NCI-H128 (cell line): ENCODE results near the gene GDPD2.

Experiments
- DNase-seq: peaks from one replicate; lab custom pipeline; 2025; ENCODE audit not compliant: unreplicated experiment; lab: John Stamatoyannopoulos, UW

Gene GDPD2

DNA sequence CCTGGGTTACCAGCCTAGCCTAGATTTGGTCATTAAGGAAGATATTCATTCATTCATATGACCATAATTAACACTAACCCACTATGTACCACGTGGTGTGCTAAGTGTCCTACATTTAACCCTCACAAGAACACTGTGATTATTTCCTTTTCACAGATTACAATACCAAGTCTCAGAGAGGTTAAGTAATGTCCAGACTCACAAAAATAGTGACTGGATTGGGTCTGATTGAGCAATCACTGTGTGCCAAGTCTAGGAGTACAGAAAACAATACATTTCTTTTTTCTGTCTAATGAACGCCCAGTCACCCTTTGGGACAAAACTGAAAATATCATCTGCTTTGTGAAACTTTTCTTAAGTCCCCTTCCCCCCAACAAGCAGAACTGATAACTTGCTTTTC lies 13.9 kb downstream of the GDPD2 start:
- no peak for DNase-seq

GRCh38 chrX:70437921-70438665 lies 15.0 kb downstream of the GDPD2 start:
- DNase-seq, result no peak

GRCh38 chrX:70439016-70439415 lies 15.9 kb downstream of the GDPD2 start:
- no peak for DNase-seq

GRCh38 chrX:70442224-70442623 lies 19.1 kb downstream of the GDPD2 start:
- no peak for DNase-seq

DNA sequence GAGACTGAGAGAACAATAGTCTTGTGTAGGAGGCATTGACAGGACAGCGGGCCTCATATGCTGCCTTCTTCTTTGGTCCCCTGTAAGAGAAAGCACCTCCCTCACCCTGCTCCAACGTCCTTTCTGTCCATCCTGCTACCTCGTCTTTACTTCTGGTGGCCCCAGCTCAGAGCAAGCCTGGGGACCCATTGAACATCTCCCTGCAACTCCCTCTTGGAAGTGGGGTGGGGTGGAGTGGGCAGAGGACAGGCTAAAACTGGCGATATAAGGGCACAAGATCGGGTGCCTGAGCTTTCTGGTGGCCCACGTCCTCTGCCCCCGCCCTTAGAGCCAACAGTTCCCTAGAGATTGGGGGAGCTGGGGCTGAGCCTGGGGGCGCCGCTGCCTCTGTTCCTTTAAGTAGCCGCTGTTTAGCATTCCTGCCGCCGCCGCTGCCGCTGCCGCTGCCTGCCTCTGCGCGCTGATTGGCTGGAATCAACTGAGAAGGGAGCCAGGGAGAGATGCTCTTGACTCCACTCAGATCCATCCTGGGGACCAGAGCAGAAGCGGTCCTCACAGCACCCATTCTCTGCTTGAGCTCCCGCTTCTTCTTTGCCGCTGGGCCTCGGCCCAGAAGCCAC lies 21.3 kb downstream of the GDPD2 start, which contains the start of gene DLG3:
DLG3 (plus strand) TSS at position 510 of the 620 bp plus-strand sequence. CDS start 367 bp downstream, outside the sequence.
- peak; percentile 39 for DNase-seq

DNA sequence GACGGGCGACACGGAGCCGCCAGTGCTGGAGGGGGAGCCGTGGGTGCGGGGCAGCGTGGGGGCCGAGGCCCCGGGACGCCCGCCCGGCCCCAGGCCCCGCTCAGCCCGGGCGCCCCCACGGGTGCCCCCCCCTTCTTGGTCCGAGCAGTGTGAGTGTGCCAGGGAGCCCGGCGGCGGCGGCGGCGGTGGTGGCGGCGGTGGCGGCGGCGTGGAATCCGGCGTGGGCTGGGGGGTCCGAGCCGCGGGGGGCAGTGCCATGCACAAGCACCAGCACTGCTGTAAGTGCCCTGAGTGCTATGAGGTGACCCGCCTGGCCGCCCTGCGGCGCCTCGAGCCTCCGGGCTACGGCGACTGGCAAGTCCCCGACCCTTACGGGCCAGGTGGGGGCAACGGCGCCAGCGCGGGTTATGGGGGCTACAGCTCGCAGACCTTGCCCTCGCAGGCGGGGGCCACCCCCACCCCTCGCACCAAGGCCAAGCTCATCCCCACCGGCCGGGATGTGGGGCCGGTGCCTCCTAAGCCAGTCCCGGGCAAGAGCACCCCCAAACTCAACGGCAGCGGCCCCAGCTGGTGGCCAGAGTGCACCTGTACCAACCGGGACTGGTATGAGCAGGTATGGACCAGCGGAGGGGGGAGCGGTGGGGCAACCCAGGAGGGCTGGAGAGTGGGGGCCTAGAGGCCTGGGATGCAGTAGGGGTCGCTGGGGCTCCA lies 22.0 kb downstream of the GDPD2 start:
- no peak for DNase-seq

DNA sequence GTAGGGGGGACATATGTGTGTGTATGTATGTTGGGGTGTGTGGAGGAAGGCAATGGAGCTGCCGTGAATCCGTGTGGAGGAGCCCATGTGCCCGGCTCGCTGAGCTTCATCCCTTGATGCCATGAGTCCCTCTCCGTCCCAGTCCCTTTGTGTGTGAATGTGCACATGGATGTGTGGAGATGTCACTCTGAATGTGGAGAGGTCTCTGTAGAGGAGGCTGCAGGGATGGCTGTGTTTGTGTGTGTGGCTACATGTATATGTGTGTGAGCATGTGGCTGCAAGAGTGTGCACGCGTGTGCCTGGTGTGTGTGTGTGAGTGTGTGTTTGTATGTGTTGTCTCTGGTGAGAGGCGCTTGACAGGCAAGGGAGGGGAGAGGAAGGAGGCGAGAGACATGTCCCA lies 22.8 kb downstream of the GDPD2 start:
- DNase-seq, result no peak

DNA sequence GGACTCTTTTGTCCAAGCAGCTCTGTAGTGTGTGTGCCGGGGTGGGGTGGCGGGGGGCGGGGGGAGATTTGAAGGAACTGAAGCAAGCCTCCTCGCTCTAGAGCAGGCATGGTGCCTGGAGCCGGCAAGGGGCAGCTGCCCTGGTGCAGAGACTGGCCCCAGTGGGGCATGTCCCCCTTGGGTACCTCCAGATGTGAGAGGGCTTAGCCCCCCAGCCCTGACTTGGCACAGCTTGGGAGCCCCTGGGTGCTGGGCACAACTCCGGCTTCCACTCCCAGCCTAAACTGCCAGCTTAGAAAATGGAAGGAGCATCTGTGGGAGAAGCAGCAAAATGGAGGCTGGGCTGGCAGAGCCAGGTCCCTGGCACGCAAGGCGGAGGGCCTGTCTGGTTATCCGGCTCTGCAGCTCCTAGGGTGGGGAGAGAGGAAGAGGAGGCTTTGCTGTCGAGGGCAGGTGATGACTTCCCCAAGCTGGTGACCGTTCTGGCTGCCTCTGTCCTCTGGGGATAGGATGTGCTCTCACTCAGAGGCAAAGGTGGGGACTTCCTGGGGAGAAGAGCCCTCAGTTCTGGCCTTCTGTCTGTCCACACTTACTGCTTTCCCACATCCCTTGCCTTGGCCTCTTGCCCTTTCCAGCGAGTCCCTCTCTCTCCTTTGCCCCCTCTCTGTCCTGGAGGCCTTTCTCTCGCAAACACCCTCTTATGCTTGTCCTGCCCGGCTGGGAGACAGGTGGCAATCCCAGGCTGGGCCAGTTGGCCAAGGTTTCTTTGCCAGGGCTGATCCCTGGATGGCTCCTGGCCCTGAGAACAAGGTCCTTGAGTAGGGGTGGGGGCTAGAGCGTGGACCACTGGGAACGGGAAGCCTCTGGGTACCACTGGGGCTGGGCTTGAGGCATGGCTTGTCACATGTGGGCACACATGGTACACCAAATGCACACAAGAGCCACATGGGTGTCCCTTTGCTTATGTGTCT lies 23.6 kb downstream of the GDPD2 start:
- DNase-seq, result no peak

DNA sequence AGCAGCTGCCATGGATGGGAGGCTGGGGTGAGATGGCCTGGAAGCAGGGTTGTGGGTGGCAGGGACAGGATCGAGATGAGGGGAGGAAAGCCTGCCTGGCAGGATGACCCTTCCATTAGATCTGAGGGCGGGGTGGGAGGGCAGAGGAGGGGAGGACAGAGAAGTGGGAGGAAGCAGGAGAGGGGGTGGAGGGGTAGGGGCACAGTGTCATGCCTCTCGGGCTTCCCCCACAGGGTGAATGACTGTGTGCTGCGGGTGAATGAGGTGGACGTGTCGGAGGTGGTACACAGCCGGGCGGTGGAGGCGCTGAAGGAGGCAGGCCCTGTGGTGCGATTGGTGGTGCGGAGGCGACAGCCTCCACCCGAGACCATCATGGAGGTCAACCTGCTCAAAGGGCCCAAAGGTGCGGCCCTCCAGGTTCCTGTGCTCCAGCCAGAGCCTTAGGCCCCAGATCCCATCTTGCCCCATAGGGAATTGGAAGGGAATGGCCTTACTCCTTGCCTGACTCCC lies 26.4 kb downstream of the GDPD2 start:
- DNase-seq, result no peak

DNA sequence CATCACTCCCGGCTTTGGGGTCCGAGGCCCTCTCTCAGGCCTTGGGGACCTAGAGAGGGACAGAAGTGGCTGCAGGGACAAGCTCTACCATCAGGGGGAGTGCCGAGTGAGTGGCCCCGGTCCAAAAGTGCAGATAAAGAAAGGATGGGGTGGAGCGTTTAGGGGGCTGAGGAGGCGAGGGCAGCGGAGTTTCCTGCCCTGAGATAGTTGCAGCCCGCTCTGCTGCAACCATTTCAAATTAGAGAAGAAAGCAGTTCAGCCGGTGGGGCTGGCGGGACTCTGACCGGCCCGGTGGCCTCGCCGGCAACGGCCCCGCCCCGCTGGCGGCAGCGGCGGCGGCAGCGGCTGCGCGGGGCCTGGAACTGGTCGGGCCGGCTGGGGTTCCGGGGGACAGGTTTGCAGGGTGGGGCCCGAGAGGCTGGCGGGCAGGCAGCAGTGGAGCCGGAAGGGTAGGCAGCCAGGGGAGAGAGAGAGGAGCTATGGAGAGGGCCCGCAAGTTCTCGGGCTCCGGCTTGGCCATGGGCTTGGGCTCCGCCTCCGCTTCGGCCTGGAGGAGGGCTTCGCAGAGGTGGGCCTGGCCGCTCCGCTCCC lies 29.1 kb downstream of the GDPD2 start:
- DNase-seq, result peak; percentile 10

DNA sequence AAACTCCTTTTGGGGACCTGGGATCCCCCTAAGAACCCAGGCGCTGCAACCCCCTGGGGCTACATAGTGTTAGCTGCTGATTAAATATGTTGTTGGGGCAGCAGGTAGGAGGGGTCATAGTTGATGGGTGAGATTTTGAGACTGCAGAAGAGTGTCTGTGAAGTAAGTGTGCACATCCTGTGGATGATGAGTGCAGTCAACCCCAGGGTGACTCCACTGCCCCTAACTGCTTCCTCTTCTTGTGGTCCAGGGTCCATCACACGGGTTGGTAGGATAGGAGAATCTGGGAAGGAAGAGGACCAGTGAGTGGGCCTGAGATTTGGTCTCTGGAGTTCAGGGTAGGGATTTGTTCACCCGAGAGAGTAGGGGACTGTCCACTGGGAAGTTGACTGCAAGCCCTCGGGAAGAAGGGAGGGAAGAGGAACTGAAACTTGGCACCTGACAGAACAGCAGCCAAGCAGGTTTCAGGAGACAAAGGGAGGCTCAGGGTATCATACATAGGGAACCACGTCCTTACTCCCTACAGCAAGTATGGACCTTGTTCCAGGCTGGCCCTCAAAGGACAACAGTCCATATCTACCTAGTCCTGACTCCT lies 30.0 kb downstream of the GDPD2 start:
- no peak for DNase-seq

DNA sequence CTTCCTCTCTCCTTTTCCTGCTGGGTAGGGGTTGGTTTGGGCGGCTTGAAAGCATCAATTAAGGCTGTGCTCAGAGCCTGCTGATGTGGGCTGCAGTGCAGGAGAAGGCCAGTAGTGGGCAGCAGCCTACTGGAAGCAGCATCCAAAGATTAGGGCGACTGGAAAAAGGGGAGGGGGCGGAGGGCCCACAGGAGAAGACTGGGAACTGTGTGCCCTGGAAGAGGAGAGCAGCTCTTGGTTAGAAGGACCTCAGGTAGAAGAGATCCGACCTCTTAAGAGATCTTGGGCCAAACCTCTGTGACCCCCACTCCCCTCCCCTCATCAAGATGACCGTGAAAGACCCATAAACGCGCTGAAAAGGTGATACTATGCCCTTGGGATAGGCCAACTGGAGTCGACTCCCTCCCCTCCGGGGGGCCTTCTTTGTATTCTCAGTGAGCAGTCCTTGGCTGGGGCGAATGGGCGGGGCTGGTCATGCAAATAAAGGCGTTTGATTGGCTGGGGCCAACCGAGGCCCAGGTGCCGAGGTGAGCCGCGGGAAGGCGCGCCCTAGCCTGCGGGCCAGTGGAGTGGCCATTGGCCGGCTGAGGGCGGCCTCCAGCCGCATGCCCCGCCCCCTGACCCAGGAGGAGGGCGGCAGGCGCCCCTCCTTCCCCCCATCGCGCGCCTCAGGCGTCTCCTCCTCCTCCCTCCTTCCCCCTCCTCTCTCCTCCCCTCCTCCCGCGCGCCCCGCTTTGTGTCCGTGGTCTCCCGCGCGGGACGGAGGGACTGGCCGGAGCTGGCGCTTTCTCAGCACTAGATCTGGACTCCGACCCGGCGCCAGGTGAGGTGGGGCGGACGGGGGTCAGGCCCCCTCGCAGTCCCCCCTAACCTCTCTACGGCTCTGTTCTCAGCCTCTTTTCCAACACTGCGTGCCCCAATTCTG lies 31.6 kb downstream of the GDPD2 start:
- peak; percentile 85 for DNase-seq

GRCh38 chrX:70455366-70456202 lies 32.5 kb downstream of the GDPD2 start:
- DNase-seq, result no peak

DNA sequence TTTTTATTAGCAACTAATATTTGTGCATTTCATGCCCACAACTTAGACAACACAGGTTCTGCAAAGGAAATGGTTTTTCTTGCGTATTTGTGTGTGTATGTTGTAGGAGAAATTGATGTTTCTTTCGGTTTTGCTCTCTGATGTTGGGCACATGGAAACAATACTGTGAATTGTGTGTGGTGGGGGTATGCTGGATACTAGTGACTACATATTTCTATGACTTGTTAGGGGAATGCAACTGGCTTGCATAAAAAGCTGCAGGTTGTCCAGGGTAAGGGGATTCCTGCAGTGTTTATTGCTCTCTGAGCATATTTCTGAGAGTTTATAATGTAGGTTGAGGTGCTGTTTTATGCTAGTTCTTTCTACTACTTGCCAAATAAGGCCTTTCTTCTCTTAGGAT lies 33.1 kb downstream of the GDPD2 start:
- no peak for DNase-seq

- no peak for DNase-seq
Measured at GRCh38 chrX:70461026-70461425, 37.9 kb downstream of the GDPD2 start.

- DNase-seq, result no peak
Measured at GRCh38 chrX:70464051-70464450, 40.9 kb downstream of the GDPD2 start.

DNA sequence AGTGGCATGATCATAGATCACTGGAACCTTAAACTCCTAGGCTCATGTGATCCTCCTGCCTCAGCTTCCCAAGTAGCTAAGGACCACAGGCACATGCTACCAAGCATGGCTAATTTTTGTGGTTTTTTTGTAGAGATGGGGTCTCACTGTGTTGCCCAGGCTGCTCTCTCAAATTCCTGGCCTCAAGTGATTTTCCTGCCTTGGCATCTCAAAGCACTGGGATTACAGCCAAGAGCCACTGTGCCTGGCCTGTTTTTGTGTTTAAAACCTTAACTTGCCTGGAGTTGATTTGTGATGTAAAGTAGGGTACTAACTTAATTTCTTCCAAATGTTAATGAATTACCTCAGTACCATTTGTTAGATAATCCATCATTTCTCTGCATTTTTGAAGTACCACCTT lies 43.9 kb downstream of the GDPD2 start:
- no peak for DNase-seq

DNA sequence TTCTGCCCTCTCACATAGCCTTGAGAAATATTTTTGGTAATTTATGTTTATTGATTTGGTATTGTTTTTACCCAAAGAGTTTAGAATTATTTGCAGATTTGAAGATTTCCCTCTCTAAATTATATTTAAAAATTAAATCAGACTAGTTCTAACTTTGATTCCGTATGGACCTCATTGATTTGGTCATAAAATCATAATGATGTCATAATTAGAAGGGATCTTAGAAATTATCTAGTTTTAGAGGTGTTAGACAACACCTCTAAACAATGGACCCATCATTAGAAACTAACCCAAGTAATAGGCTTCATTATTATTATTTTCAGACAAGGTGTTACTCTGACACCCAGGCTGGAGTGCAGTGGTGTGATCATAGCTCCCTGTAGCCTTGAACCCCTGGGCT lies 45.6 kb downstream of the GDPD2 start:
- DNase-seq, result no peak
